HG02870 (cell line): Measurements from ENCODE around the gene SMYD3.

Source experiments
- ATAC-seq: cut with Tn5 transposase; IDR thresholded peaks from one replicate; pipeline ENCODE4 v1.9.1; 2021; ENCODE audit warnings: mild to moderate bottlenecking, moderate library complexity; ENCODE audit not compliant: unreplicated experiment

Gene SMYD3

DNA sequence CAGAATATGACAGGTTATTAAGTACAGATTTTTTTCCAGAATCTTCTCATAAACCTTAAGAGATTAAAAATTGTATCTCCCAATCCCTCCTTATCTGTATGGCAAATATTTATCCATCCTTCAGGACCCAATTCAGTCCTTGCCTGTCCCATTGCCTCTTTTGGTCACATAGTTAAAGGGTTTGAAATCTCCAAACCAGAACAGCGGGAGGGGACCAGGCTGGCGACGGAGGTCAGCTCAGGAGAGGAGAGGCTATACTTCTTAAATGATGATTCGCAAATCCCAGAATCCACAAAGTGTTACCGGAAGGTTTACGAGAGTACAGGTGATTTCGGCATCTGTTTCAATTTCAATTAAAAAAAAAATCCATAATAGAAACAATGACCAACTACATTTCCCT lies 572.7 kb downstream of the SMYD3 start:
- no peak for ATAC-seq

DNA sequence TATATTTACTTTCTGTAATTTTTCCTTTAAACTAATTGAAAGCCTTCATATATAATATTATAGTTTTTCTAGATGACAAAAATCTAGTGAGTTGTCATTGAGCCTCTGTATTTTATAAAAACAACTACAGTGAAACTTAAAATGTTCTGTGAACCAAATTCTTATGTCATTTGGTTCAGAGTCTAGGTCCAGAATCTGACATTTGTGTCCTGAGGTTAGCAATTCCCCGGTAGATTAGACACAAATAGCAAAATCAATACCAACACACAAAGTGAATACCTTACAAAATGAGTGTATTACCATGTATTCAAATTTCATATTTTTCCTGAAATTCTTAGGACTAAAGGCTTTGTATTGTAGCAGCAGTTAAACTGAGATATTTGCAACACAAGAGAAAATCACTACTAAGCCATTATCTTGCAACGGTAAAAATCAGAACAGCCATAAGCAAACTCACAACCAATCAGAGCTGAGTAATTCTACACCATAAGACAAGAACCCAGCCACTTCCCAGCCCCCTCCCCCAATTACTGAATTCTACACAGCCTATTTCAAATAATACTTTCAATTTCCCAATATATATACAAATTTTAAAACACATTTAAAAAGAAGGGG lies 573.5 kb downstream of the SMYD3 start:
- no peak for ATAC-seq

DNA sequence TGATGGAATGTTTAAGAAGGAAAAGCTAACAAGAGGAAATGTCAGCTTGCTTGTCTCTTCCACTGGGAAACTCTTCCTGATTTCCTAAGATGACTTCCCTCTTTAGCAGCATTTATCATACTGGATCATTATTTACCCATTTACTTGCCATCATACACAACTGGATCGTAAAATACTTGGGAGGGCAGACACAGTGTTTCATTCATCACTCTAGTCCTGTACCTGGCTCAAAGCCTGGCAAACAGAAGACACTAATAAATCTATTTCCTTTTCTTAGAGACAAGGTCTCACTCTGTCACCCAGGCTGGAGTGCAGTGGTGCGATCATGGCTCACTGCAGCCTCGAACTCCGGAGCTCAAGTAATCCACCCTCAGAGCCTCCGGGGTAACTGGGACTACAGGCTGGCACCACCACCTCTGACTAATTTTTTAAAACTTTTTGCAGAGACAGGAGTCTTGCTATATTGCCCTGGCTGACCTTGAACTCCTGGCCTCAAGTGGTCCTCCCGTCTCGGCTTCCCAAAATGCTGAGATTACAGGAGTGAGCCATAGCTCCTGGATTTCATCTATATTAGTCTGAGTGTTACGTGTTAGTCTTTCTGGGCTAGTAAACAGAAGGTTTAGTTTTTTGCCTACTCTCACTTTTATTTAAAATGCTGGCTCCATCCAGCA lies 574.6 kb downstream of the SMYD3 start:
- no peak for ATAC-seq

DNA sequence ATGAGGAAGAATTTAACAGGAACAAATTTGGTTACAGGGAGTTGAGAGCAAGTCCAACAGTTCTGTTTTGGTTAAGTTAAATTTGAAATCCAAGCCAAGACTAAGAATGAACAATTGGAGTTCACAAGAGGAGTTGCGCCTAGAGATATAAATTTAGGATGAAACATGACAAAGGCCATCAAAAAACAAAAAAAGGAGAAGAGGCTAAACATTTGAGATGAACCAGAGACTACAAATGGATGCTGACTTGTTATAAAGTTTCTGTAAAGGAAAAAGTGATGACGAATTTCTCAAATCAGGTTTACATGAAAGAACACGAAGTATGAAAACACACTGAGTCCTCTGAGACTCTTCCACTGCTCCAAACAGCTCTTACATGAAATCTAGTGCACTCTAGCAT lies 575.6 kb downstream of the SMYD3 start:
- no peak for ATAC-seq

DNA sequence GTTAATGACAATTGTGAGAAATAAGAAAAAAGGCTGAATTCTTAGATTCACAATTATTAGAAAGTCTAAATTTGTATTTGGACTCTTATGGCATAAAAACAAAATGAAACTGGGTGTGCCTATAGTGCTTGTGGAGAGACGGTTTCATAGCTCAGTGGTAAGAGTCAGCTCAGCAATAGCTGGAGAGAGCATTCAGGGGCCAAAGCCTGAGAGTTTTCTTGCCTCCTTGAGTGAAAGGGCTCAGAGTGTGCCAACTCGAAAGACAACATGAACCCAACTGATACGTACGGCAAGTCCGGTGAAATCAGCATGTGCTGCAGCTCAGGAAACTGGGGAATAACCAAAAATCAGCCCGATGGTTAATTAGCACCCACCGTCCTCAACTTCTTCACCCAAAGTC lies 577.9 kb downstream of the SMYD3 start:
- ATAC-seq = no peak

DNA sequence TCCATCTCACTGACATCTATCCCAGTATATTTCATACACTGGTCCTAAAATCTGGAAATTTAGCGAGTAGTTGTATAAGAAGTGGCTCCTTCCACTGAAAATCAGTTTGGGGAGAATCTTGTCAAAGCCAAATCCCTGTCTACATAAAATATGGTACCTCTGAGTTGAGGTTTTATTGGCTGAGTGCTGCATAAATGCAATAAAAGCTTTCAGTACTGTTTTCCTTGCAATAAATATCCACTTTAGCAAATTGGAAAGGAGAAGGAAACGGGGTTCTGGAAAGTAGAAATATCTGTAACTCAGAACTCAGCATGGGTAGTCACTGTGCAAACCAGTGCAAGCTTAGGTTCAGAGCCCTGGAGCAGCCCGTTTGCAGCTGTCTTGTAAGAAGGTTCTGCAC lies 580.2 kb downstream of the SMYD3 start:
- ATAC-seq = no peak

DNA sequence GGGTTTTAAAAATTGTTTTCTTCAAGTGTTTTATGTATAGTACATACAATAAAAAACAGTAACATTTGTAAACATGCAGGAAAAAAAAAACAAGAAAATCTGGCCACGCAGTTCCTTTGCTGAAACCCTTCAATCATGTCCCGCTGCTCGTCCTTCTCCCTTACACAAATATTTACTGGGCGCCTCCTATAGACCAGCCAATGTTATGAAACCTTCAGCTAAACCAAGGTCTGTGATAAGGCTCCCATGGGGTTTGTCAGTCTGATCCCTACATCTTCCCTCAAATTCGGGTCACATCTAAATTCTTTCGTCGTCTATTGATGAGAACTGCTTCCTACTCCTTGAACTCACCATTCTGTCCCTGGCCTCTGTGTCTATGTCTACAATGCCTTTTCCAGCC lies 583.9 kb downstream of the SMYD3 start:
- ATAC-seq = no peak

DNA sequence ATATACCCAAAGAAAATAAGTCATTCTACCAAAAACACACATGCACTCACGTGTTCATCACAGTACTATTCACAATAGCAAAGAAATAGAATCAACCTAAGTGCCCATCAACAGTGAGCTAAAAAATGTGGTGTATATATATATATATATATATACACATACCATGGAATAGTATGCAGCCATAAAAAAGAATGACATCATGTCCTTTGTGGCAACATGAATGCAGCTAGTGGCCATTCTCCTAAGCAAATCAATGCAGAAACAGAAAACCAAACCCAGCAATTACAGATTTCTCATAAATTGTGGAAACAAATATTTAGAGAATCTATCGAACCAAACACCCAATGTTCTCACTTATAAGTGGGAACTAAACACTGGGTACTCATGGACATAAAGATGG lies 585.7 kb downstream of the SMYD3 start:
- ATAC-seq = no peak

DNA sequence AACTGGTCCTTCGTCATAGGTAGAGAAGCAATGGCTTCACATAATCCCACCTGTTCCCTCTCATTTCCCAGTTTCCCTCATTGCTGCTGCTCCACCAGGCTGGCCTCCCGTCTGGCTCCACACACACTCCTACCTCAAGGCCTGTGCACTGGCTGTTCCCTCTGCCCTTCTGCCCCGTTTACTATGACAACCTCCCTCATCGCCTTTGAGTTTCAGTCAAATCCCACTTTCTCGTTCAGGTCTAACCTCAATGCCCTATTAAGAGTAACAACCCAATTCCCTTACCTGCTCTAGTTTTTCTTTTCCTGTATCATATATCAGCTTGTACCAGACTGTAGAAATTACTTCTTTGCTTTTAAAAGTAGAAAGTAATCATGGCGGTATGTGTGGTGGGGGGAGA lies 589.7 kb downstream of the SMYD3 start:
- no peak for ATAC-seq

DNA sequence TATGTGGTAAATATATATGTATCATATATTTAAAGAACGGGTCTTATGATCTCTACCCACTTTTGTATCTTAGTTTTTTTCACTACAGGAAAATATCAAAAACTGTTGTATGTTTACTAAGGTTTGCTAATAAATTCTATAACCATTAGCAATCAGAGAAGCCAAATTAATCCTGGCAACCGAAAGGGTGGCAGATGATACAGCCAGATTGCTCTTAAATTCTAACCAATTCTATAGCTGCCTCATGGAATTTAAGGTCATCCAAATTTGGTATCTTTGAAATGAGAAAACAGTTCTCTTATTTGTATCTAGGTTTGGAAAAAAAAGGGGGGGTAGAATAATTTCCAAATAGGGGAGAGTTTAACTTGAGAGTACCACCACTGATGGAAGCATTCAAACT lies 591.2 kb downstream of the SMYD3 start:
- no peak for ATAC-seq

DNA sequence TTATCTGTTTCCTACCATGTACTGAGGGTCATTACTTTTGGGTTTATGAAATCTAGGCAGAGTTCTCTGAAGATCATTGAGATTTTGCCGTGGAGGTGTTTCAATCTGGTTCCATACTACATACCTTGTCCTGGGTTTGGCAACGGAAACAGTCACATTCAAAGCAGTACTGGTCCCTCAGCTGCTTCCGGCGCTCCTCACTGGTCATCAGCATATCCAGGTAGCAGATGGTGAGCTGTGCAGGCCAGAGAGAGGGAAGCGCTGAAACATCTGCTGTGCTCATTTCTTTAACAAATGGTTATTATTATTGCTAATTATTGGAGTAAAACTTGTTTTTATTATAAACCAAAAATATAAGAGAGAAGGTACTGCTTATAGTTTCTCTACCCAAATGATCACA lies 591.7 kb downstream of the SMYD3 start:
- ATAC-seq = no peak

DNA sequence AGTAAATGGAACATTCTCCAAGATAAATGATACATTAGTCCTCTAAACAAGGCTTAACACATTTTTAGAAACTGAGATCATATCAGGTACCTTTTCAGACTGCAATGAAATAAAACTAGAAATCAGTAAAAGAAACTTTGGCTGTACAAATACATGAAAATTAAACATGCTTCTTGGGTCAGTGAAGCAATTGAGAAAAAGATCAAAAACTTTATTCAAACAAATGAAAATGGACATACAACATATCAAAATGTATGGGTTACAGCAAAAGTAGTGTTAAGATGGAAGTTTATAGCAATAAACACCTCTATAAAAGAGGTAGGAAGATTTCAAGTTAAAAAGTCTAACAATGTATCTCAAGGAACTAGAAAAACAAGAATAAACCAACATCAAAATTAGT lies 598.5 kb downstream of the SMYD3 start:
- ATAC-seq = no peak

DNA sequence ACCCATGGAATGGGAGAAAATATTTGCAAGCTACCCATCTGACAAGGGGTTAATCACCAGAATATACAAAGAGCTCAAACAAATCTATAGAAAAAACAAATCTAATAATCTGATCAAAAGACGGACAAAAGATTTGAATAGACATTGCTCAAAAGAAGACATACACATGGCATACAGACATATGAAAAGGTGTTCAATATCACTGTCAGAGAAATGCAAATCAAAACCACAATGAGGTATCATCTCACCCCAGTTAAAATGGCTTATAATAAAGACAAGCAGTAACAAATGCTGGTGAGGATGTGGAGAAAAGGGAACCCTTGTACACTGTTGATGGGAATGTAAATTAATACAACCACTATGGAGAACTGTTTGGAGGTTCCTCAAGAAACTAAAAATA lies 600.9 kb downstream of the SMYD3 start:
- no peak for ATAC-seq

DNA sequence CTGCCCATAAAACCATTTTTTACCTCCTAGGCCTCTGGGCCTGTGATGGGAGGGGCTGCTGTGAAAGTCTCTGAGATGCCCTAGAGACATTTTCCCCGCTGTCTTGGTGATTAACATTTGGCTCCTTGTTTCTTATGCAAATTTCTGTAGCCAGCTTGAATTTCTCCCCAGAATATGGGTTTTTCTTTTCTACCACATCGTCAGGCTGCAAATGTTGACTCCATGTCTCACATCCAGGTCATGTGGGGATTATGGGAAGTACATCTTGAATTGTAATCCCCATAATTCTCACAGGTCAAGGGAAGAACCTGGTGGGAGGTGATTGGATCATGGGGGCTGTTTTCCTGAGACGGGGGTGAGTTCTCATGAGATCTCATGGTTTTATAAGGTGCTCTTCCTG lies 603.2 kb downstream of the SMYD3 start:
- ATAC-seq = no peak

DNA sequence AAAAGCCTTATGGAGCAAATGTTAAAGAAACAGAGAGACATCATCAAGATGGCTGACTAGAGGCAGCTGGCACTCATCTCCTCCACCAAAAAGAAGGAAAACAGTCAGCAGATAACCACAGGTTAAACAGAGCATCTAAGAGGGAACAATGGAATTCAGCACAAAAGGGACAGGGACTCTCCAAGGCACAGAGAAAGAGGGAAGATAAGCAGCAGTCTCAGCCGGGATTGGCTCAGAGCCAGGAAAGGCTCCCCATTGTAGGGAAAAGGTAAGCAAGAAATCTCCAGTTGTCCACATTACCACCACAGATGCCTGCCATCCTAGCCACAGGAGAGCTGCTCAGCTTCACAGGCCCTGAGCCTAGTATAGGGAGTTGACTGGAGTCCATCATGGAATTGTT lies 605.5 kb downstream of the SMYD3 start:
- no peak for ATAC-seq

DNA sequence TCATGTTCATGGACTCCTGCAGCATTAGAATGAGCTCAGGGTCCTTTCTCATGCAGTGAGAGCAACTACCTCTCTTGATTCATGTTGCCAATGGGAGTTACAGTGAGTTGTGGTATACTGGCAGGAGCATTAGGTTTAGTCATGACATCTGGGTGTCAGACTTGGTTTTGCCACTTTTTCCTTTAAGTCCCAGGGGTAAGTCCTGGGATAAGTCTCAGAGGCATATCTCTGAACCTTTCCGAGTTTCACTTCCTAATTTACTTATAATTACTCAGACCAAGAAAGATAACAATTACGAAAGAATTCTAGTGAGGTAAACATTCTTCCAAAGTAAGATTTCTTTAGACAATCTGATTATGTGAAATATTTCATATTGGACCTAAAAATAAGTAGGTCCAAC lies 606.0 kb downstream of the SMYD3 start:
- ATAC-seq = no peak

DNA sequence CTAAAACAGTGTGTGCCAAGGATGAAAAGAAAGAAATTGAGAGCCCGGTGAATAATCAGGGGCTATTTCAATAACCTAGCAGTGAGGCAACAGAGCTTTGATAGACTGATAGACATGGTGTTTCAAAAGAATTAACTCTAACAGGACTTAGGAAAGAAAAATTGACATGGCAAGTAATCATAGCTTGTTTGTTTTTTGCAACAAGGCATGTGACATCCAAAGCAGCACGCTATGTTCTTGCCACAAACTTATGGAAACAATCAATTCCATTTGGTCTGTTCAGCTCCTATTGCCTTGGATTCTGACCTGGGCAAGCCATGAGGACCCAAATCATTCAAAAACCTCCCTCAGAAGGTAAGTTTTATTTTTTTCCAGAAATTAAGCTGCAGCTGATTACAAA lies 608.5 kb downstream of the SMYD3 start:
- no peak for ATAC-seq

DNA sequence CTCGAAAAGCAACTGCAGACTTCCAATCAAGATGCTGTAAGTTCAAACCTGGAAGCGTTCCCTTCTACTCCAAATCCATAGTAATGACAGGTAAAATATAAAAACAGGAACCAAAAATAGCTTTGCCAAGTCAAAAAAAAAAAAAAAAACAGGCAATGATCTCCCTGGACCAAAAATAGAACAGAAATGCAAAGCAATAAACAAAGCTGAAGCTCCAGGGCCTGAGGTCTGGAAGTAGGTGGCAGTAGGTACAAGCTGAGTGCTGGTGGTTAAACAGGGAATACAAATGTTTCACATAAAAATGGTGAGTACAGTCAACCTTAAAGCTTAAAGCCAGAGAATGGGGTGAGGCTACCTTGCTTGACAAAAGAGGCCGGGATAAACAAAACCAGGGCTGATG lies 610.8 kb downstream of the SMYD3 start:
- ATAC-seq = no peak

DNA sequence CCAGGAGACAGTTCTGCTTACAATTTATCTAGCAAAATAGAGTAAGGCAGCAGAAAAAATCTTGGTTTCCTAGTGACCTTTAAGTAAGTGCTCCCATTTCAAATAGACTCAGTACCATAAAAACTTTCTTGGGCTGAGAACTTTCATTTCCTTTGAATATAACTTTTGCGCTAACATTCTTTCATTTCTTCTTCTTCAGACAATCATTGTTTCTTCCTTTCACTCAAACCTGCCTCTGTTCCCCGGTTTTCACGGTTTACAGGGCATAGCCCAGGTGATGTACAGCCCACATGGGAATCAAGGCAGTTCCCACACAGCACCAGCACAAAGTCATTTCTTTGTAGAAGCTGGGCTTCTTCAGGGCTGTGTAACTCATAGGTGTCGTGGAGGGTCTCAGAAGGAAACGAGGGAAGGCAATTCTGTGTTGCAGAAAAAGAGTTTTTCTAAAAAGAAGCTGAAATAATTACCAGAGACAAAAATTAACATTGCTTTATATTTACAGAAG lies 611.6 kb downstream of the SMYD3 start:
- no peak for ATAC-seq

DNA sequence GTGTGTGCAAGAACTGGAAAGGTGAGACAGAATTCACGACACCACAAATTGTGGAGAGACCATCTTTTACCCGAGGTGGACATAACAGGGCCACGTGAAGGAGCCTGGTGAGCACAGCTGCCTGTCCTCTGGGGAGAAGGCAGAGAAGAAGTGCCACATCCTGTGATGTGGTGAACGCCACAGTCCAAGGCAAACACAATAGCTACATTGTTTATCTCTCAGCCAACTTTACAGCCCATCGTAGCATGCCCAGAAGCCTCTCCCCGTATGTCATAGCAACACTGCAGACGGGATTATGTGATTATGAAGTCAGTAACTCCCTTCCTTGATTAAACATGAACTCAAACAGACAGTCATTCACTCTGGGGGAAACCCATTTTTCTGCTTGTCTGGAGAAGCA lies 612.2 kb downstream of the SMYD3 start:
- ATAC-seq = no peak

DNA sequence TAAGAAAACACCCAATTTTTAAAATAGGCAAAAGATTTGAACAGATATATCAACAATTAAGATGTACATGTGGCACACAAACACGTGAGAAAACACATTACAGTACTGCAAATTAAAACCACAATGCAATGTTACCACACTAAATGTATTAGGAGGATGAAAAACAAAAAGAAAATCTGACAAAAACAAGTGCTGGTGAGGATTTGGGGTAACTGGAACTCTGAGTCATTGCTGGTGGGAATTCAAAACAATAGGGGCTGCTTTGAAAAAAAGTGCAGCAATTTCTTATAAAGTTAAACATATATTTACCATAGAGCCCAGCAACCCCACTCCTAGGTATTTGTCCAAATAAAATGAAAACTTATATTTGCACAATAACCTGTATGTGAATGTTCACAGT lies 614.1 kb downstream of the SMYD3 start:
- no peak for ATAC-seq

DNA sequence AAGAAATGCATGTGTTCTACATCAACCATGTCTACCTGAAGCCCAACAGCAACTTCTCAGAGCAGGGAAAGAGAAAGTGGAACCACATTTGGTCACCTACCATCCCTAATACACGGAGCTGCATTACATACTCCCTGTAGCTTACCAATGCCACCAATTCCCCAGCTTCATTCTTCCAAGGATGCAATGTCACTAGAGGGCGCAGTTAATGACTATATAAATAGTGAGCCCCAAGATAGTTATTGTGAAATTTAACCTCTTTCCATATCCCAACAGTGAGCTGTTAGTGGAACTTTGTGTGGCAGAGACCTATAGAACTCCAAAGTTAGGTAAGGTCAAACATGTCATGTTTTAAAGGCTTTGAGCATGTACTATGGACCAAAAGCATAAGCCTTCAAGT lies 618.3 kb downstream of the SMYD3 start:
- ATAC-seq = no peak

DNA sequence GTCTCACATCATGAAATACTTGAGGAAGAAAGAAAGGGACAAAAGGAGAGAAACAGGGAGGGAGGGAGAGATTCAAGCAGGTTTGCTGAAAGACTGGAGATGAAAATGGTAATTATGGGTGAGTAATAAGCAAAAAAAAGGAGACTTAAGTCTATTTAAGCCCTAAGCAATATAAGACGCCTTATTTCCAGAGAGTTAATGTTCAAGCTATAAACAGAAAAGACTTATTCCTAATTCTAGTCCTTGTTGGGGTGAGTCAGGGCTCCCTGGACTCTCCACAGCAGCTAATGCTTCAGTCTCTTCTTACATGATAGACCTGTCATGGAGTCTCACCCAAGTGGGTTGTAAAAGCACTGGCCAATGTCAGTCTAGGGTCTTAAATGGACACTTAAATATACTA lies 619.2 kb downstream of the SMYD3 start:
- ATAC-seq = no peak
